Smooth muscle cell (in vitro differentiated cells): ENCODE measurements around the gene GJB4. TPM values are rescaled to one million over a fixed set of nuclear protein-coding genes. Genes with fewer than 3 reads are reported as not detected.

Source experiments
- DNase-seq: peaks from one replicate; lab custom pipeline; 2025; ENCODE audit not compliant: unreplicated experiment; lab: John Stamatoyannopoulos, UW
- H2AFZ ChIP-seq: fragments of 200-600 bp; sonication (generic); 2 replicates; pipeline ENCODE4 v1.6.0; 2016; ENCODE audit warnings: antibody characterized with exemption, low read depth, mild to moderate bottlenecking
- H3F3A ChIP-seq: fragments of 200-600 bp; sonication (generic); 2 replicates; pipeline ENCODE4 v1.6.0; 2017; ENCODE audit warnings: antibody characterized with exemption, low read depth
- H3K27ac ChIP-seq: fragments of 200-600 bp; sonication (generic); 2 replicates; pipeline ENCODE4 v1.5.1; 2016; ENCODE audit warnings: low read depth, mild to moderate bottlenecking
- H3K27me3 ChIP-seq: fragments of 200-600 bp; sonication (generic); 2 replicates; pipeline ENCODE4 v1.6.1; 2016; ENCODE audit warnings: low read depth, mild to moderate bottlenecking
- H3K36me3 ChIP-seq: fragments of 200-600 bp; sonication (generic); 2 replicates; pipeline ENCODE4 v1.5.1; 2016; ENCODE audit warnings: low read depth
- H3K4me1 ChIP-seq: fragments of 200-600 bp; sonication (generic); 2 replicates; pipeline ENCODE4 v1.5.1; 2016; ENCODE audit warnings: low read depth
- H3K4me2 ChIP-seq: fragments of 200-600 bp; sonication (generic); 2 replicates; pipeline ENCODE4 v1.6.0; 2016; ENCODE audit warnings: mild to moderate bottlenecking
- H3K4me3 ChIP-seq: fragments of 200-600 bp; sonication (generic); 2 replicates; pipeline ENCODE4 v1.5.1; 2016; ENCODE audit warnings: mild to moderate bottlenecking
- H3K79me2 ChIP-seq: fragments of 200-600 bp; sonication (generic); 2 replicates; pipeline ENCODE4 v1.6.0; 2016; ENCODE audit warnings: low read depth, mild to moderate bottlenecking
- H3K9ac ChIP-seq: fragments of 200-600 bp; sonication (generic); 2 replicates; pipeline ENCODE4 v1.6.0; 2016; ENCODE audit warnings: low read depth
- H3K9me3 ChIP-seq: fragments of 200-600 bp; sonication (generic); replicated peaks from 2 replicates; pipeline ENCODE4 v1.5.1; 2016; ENCODE audit warnings: low read depth
- H4K20me1 ChIP-seq: fragments of 200-600 bp; sonication (generic); 2 replicates; pipeline ENCODE4 v1.6.0; 2016; ENCODE audit warnings: low read depth
- CTCF ChIP-seq: fragments of 200-600 bp; sonication (generic); IDR thresholded peaks from 2 replicates; pipeline ENCODE4 v1.5.1; 2017; ENCODE audit warnings: borderline replicate concordance, mild to moderate bottlenecking, antibody characterized with exemption; ENCODE audit not compliant: insufficient read depth, poor library complexity, severe bottlenecking
- WGBS: methylation state at CpG from one replicate; pipeline ENCODE4 v1.1.7; 2016; ENCODE audit warnings: low lambda C conversion rate; 5-methylcytosine and 5-hydroxymethylcytosine counted together
- polyA plus RNA-seq: library from polyadenylated mRNA; unstranded; fragments of >200 nt; fragmentation: Nextera tagmentation; extraction: Ambion mirVana; gene quantifications from 2 replicates; pipeline ENCODE4 v1.2.1, GENCODE V29; 2016
- total RNA-seq: library from RNA; depleted of rRNA; stranded (reverse); fragments of >200 nt; gene quantifications from 2 replicates; pipeline ENCODE4 v1.2.3, GENCODE V29; 2014

The GJB4 gene
- total and polyA plus RNA-seq, 2 experiments from 2014 or later = 0.67 TPM; not detected in 1

DNA sequence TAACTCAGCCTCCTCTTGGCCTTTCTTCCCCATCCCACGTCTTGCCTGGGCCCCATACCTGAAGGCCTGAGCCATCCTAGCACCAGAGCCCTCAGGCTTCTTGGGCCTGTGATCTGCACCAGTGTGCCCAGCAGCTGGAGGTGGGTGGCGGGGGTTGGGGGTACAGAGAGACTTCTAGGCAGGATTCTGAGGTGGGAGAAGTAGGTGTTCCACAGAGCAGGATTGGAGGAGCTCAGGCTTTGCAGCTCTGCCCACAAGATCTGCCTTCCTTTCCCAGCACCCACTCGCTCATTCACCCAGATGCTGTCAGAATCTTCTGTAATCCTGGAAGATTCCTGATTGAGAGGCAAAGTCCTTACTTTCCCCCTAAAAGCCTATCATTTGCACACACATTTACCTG lies 14.7 kb upstream of the GJB4 start:
- 72% methylated on average over 3 of the region's 3 CpGs for WGBS
- Histone ChIP-seq H3K27me3 (no peaks in the 10 kb centered on the region), H4K20me1 (no peaks in the 10 kb centered on the region), H2AFZ (no peak overlapping the region), H3K4me3 (no peak overlapping the region), H3K27ac (no peak overlapping the region), H3K79me2 (no peaks in the 10 kb centered on the region), H3K36me3 (no peaks in the 10 kb centered on the region), H3F3A (no peaks in the 10 kb centered on the region), H3K9ac (no peak overlapping the region), H3K4me2 (no peak overlapping the region), H3K9me3 (no peaks in the 10 kb centered on the region), H3K4me1 (peaks cover 6% of the 10 kb centered on the region)
- TF ChIP-seq CTCF = no peak
- no peak for DNase-seq

- TF ChIP-seq CTCF = no peak
- Histone ChIP-seq H3K4me3 (no peak overlapping the region), H3K9me3 (no peaks in the 10 kb centered on the region), H2AFZ (no peak overlapping the region), H3K27ac (no peak overlapping the region), H4K20me1 (no peaks in the 10 kb centered on the region), H3K27me3 (no peaks in the 10 kb centered on the region), H3K9ac (no peak overlapping the region), H3F3A (no peaks in the 10 kb centered on the region), H3K36me3 (no peaks in the 10 kb centered on the region), H3K4me2 (no peak overlapping the region), H3K4me1 (peaks cover 9% of the 10 kb centered on the region), H3K79me2 (no peaks in the 10 kb centered on the region)
- 71% methylated on average over 5 of the region's 5 CpGs for WGBS
- DNase-seq = no peak
These were observed 13.9 kb upstream of the GJB4 start for GRCh38 chr1:34745666-34746065.

DNA sequence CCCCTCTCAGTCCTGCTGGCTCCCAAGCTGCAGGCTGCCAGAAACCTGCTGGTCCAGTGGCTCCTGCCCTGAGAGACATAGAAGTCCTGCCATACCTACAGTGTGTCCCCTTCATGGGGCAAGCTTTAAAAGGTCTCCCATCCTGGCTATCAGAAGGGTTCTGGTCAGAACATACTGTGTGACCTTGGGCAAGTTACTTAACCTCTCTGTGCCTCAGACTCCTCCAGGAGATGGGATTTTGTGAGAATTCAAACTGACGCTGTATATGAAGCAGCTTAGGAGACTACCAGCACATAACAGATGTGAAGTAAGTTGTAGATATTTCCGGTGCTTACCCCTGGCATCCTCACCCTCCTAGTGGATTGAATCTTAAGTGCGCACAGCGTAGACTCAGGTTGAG lies 13.4 kb upstream of the GJB4 start:
- Histone ChIP-seq H3K9ac (no peak overlapping the region), H3K27me3 (no peaks in the 10 kb centered on the region), H3K4me1 (peaks cover 9% of the 10 kb centered on the region), H3K79me2 (no peaks in the 10 kb centered on the region), H3K9me3 (no peaks in the 10 kb centered on the region), H3K4me3 (no peak overlapping the region), H3K27ac (no peak overlapping the region), H4K20me1 (no peaks in the 10 kb centered on the region), H3K36me3 (no peaks in the 10 kb centered on the region), H3K4me2 (no peak overlapping the region), H2AFZ (no peak overlapping the region), H3F3A (no peaks in the 10 kb centered on the region)
- WGBS = 93% methylated on average over 4 of the region's 4 CpGs
- TF ChIP-seq CTCF = no peak
- no peak for DNase-seq

DNA sequence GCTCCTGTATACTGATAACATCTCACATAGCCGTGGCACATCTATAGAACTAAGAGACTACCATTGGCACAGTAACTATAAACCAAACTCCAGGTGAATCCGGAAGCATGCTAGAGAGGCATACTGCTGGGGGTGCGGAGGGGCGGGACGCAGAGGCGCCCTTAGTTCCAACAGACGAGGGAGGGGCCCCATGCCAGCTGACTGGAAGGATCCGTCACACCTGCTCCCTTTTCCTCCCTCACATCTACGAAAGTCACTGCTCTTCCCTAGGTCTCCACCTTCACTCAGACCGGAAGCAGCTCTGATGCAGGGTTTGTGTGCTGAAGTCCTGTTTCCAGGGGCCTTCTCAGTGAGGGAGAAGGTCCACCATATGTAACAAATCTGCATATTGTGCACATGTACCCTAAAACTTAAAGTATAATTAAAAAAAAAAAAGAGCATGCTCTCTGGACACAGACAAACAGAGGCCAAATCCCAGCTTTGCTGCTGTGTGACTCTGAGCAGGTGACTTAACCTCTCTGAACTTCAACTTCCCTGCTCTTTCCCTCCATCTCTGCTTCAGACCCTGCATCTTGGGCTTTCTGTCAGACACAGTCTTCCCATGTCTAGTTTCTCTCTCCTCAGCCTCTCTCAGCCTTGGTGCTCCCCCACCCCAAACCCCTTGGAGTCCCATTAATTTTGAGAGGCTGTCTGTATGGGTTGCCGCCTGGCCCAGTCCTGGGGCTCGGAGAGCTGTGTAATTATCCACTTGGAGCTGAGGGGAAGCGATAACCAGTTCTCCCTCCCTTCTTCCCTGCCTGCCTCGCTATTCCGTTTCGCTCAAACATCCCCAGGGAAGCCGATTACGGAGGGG lies 12.5 kb upstream of the GJB4 start:
- H3K4me2 ChIP-seq = no peak overlapping the region

More for the DNA sequence above, 12.5 kb upstream of the GJB4 start:
- Histone ChIP-seq H3K9me3 (no peaks in the 10 kb centered on the region), H3K9ac (no peak overlapping the region), H4K20me1 (no peaks in the 10 kb centered on the region), H3K36me3 (no peaks in the 10 kb centered on the region), H2AFZ (no peak overlapping the region), H3K27ac (no peak overlapping the region), H3F3A (no peaks in the 10 kb centered on the region), H3K79me2 (no peaks in the 10 kb centered on the region), H3K4me3 (no peak overlapping the region), H3K4me1 (peaks cover 9% of the 10 kb centered on the region), H3K27me3 (no peaks in the 10 kb centered on the region)
- WGBS = 86% methylated on average over 18 of the region's 18 CpGs
- DNase-seq = no peak
- TF ChIP-seq CTCF = no peak
